Karpas-422 (cell line): ENCODE results near the gene IPCEF1. TPM values are rescaled to one million over a fixed set of nuclear protein-coding genes. Genes with fewer than 3 reads are reported as not detected.

Experiments
- DNase-seq: peaks from one replicate; pipeline ENCODE4 v3.0.0-alpha.2; 2015
- H2AFZ ChIP-seq: fragments of 200-600 bp; sonication (generic); 2 replicates; pipeline ENCODE4 v1.6.1; 2014; ENCODE audit warnings: antibody characterized with exemption, low read length, mixed read lengths
- H3K27ac ChIP-seq: fragments of 200-600 bp; sonication (generic); 2 replicates; pipeline ENCODE4 v1.5.1; 2014; ENCODE audit warnings: mild to moderate bottlenecking, low read length, moderate library complexity
- H3K27me3 ChIP-seq: fragments of 200-600 bp; sonication (generic); 2 replicates; pipeline ENCODE4 v1.6.1; 2014; ENCODE audit warnings: low read length, mixed read lengths
- H3K36me3 ChIP-seq: fragments of 200-600 bp; sonication (generic); 2 replicates; pipeline ENCODE4 v1.6.1; 2014; ENCODE audit warnings: low read length, mixed read lengths; ENCODE audit not compliant: insufficient read depth
- H3K4me1 ChIP-seq: fragments of 200-600 bp; sonication (generic); 2 replicates; pipeline ENCODE4 v1.6.1; 2014; ENCODE audit warnings: mild to moderate bottlenecking, low read length, mixed read lengths
- H3K4me2 ChIP-seq: fragments of 200-600 bp; sonication (generic); 2 replicates; pipeline ENCODE4 v1.6.1; 2014; ENCODE audit warnings: low read length, low read depth, mild to moderate bottlenecking; ENCODE audit not compliant: poor library complexity, severe bottlenecking
- H3K4me3 ChIP-seq: fragments of 200-600 bp; sonication (generic); 2 replicates; pipeline ENCODE4 v1.5.1; 2014; ENCODE audit warnings: mild to moderate bottlenecking, antibody characterized with exemption, low read length, mixed read lengths
- H3K79me2 ChIP-seq: fragments of 200-600 bp; sonication (generic); 2 replicates; pipeline ENCODE4 v1.6.1; 2014; ENCODE audit warnings: mild to moderate bottlenecking, low read length, mixed read lengths
- H3K9ac ChIP-seq: fragments of 200-600 bp; sonication (generic); 2 replicates; pipeline ENCODE4 v1.6.0; 2014; ENCODE audit warnings: low read length
- H3K9me2 ChIP-seq: fragments of 200-600 bp; sonication (generic), shearing (Covaris generic); replicated peaks from 2 replicates; pipeline ENCODE4 v1.6.0; 2014; ENCODE audit warnings: mild to moderate bottlenecking, low read length, moderate library complexity; ENCODE audit not compliant: insufficient read depth
- H3K9me3 ChIP-seq: fragments of 300-700, 200-600 bp; sonication (generic); 2 replicates; pipeline ENCODE4 v1.6.1; 2014; ENCODE audit warnings: low read length, mixed read lengths
- H4K20me1 ChIP-seq: fragments of 200-600 bp; sonication (generic); 2 replicates; pipeline ENCODE4 v1.6.1; 2014; ENCODE audit warnings: mild to moderate bottlenecking, antibody characterized with exemption, low read length, low read depth; ENCODE audit not compliant: insufficient read depth
- total RNA-seq: library from RNA; depleted of rRNA; stranded (reverse); fragments of >200 nt; shearing (Covaris generic); gene quantifications from 2 replicates; pipeline ENCODE4 v1.2.3, GENCODE V29; 2014; ENCODE audit warnings: low replicate concordance

IPCEF1 gene
- total RNA-seq, 1 experiment from 2014 or later, result not detected

DNA sequence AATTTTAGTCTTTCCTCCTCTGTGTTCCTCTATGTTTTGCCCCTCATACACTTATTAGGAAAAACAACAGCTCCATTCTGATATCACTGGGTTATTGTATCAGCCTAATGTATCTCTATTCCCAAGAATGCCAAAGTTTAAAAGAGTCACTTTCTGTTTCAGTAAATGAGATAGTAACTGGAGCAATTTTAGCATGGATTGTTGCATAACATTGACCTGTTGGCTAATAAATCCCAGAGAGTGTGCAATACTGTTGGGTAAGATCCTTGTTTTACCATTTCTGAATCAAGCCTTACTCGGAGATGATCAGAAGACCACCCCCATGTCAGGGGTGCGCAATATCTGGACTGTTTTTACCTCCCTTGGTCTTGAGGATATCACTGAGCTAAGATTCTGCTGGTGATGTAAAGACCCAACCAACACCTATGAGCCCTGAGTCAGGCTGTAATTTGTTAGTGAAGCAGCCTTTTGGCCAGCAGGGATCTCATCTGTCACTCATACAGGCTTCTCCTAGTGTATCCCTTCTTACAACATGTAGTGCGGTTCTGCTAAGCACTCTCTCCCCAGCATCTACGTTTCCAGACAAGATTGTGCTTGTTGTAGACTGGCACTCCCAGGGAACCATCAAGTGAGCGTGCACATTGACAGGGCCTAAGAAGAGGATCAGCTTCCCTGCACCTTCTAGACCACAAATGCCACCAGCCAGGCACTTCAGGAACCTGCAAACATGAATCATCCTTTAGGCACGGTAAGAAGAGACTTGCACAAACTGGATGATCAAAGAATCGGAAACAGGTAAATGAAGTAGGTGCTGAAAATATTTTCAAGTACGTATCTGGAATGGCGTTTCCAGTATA is 11.5 kb upstream of the IPCEF1 start:
- Histone ChIP-seq H3K9me2 (no peaks in the 10 kb centered on the region), H4K20me1 (no peaks in the 10 kb centered on the region), H3K4me1 (no peaks in the 10 kb centered on the region), H2AFZ (no peak overlapping the region), H3K27ac (no peak overlapping the region), H3K27me3 (no peaks in the 10 kb centered on the region), H3K4me2 (no peak overlapping the region), H3K9me3 (no peaks in the 10 kb centered on the region), H3K36me3 (no peaks in the 10 kb centered on the region), H3K4me3 (no peak overlapping the region), H3K9ac (no peak overlapping the region), H3K79me2 (no peaks in the 10 kb centered on the region)
- no peak for DNase-seq

DNA sequence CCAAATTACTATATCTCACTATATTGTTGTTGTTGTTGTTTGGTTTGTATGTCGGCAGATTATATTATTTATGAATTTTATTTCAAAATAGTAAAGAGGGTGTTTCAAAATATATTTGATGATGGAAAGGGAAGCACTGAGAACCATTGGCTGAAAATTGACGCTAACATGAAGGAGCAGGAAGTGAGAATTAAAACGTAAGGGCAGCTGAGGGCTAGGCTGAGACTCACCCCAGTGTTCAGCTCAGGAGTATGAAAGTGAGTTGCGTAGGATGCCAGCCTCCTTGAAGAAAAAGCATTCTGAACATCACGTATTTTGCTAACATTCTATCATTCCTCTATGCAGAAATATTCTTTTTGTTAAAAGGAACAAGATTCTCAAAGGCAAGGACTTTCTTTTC is 10.7 kb upstream of the IPCEF1 start:
- H3K36me3 ChIP-seq, result no peaks in the 10 kb centered on the region

DNA sequence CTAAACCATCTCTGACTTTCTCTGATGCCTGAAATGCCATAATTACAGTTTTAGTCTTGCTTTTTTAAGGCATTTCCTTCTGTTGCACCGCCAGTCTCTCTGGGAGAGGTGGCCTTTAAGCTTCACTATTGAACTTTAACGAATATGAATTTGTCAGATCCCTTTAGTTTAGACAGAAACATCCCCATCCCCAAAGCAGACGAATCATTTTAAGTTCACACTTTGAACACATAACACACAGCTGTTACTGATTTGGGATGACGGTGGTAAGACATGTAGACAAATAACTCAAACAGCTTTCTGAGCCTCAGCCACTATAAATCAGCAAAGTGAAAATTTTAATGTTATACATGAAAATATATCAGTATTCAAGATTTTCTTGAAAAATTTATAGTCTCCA is 7.2 kb upstream of the IPCEF1 start:
- no peak overlapping the region for H3K9ac ChIP-seq
- H2AFZ ChIP-seq, result no peak overlapping the region
- no peaks in the 10 kb centered on the region for H4K20me1 ChIP-seq
- no peaks in the 10 kb centered on the region for H3K9me2 ChIP-seq
- H3K4me2 ChIP-seq, result no peak overlapping the region
- H3K4me1 ChIP-seq, result peaks cover 10% of the 10 kb centered on the region
- H3K36me3 ChIP-seq, result no peaks in the 10 kb centered on the region
- DNase-seq, result no peak
- no peaks in the 10 kb centered on the region for H3K79me2 ChIP-seq
- H3K27me3 ChIP-seq, result no peaks in the 10 kb centered on the region
- H3K4me3 ChIP-seq, result no peak overlapping the region
- no peaks in the 10 kb centered on the region for H3K9me3 ChIP-seq
- H3K27ac ChIP-seq, result no peak overlapping the region

More for the DNA sequence above, 10.7 kb upstream of the IPCEF1 start:
- DNase-seq, result no peak
- Histone ChIP-seq H3K9ac (no peak overlapping the region), H3K79me2 (no peaks in the 10 kb centered on the region), H3K4me1 (no peaks in the 10 kb centered on the region), H3K9me3 (no peaks in the 10 kb centered on the region), H3K9me2 (no peaks in the 10 kb centered on the region), H3K4me2 (no peak overlapping the region), H4K20me1 (no peaks in the 10 kb centered on the region), H3K4me3 (no peak overlapping the region), H3K27ac (no peak overlapping the region), H2AFZ (no peak overlapping the region), H3K27me3 (no peaks in the 10 kb centered on the region)

DNA sequence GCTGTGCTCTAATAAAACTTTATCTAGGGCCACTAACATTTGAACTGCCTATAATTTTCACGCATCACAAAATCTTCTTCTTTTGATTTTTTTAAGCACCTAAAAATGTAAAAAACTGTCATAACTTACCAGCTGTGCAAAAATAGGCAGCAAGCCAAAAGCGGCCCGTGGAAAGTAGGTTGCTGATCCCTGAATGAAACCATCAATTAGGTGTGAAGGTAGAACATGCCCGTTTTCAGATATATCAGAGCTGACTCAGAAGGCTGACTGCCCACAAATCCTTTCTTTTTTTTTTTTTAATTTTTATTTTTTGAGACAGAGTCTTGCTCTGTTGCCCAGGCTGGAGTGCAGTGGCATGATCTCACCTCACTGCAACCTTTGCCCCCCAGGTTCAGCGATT is 4.9 kb upstream of the IPCEF1 start:
- H3K9me2 ChIP-seq, result no peaks in the 10 kb centered on the region
- no peaks in the 10 kb centered on the region for H3K79me2 ChIP-seq
- H3K27me3 ChIP-seq, result no peaks in the 10 kb centered on the region
- no peaks in the 10 kb centered on the region for H3K36me3 ChIP-seq
- no peak overlapping the region for H3K4me2 ChIP-seq
- H3K9ac ChIP-seq, result no peak overlapping the region
- peaks cover 17% of the 10 kb centered on the region for H3K4me1 ChIP-seq
- H3K9me3 ChIP-seq, result no peaks in the 10 kb centered on the region
- H3K4me3 ChIP-seq, result no peak overlapping the region
- H2AFZ ChIP-seq, result no peak overlapping the region
- no peaks in the 10 kb centered on the region for H4K20me1 ChIP-seq
- peak; percentile 47 for DNase-seq
- peak overlapping the region; percentile 27; the same call in 1 of the 2 replicates for H3K27ac ChIP-seq

DNA sequence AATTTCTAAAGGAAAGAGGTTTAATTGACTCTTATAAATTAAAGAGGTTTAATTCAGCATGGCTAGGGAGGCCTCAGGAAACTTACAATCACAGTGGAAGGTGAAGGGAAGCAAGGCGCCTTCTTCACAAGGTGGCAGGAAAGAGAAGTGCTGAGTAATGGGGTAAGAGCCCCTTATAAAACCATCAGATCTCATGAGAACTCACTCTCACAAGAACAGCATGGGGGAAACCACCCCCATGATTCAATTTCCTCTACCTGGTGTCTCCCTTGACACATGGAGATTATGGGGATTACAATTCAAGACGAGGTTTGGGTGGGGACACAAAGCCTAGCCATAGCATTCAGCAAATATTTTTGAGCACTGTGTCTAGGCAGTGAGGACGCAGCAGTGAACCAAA is 3.9 kb upstream of the IPCEF1 start:
- no peak overlapping the region for H3K4me3 ChIP-seq
- no peaks in the 10 kb centered on the region for H3K36me3 ChIP-seq
- no peak overlapping the region for H2AFZ ChIP-seq
- H4K20me1 ChIP-seq, result no peaks in the 10 kb centered on the region
- no peaks in the 10 kb centered on the region for H3K9me2 ChIP-seq
- H3K9ac ChIP-seq, result no peak overlapping the region
- DNase-seq, result no peak
- no peaks in the 10 kb centered on the region for H3K79me2 ChIP-seq
- peaks cover 24% of the 10 kb centered on the region for H3K4me1 ChIP-seq
- no peaks in the 10 kb centered on the region for H3K9me3 ChIP-seq
- H3K27ac ChIP-seq, result peak overlapping the region; percentile 27; the same call in 1 of the 2 replicates
- H3K27me3 ChIP-seq, result no peaks in the 10 kb centered on the region
- no peak overlapping the region for H3K4me2 ChIP-seq

DNA sequence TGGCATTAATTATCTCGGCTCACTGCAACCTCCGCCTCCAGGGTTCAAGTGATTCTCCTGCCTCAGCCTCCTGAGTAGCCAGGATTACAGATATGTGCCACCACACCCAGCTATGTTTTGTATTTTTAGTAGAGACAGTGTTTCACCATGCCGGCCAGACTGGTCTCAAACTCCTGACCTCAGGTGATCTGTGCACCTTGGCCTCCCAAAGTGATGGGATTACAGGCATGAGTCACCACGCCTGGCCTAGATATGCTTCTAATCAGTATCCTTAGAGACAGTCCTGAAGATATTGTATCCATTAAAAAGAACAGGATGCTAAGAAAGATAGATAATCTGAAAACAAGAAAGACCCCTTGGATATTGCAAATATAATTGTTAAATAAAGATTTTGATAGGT is 3.1 kb upstream of the IPCEF1 start:
- Histone ChIP-seq H3K4me2 (no peak overlapping the region), H3K9me3 (no peaks in the 10 kb centered on the region), H3K9ac (no peak overlapping the region), H3K9me2 (no peaks in the 10 kb centered on the region), H3K27ac (no peak overlapping the region), H2AFZ (no peak overlapping the region), H3K79me2 (no peaks in the 10 kb centered on the region), H4K20me1 (no peaks in the 10 kb centered on the region), H3K4me1 (peaks cover 24% of the 10 kb centered on the region), H3K27me3 (no peaks in the 10 kb centered on the region), H3K4me3 (no peak overlapping the region), H3K36me3 (no peaks in the 10 kb centered on the region)
- DNase-seq, result no peak

DNA sequence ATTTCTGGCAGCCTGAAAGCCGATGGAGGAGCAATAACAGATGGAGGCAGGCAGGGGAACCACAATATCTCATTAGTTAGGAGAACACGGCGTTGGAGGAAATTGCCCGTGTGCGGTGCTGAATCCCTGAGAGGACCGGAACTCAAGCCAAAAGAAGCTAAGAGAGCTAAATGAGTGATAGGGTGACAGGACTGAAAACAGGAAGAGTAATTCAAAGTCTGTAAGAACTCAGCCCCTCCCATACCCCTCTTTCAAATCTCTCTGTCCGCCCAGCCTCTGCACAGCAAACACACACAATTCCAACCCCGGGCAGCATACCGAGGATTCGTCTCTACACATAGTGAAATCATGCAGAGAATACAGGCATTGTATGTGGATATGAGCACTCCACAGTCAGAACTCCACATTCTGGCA is 2.6 kb upstream of the IPCEF1 start:
- Histone ChIP-seq H3K36me3 (no peaks in the 10 kb centered on the region), H3K9ac (no peak overlapping the region), H3K4me3 (no peak overlapping the region), H4K20me1 (no peaks in the 10 kb centered on the region), H3K79me2 (no peaks in the 10 kb centered on the region), H3K4me1 (peaks cover 24% of the 10 kb centered on the region), H2AFZ (no peak overlapping the region), H3K9me3 (no peaks in the 10 kb centered on the region), H3K27me3 (no peaks in the 10 kb centered on the region), H3K27ac (no peak overlapping the region), H3K4me2 (no peak overlapping the region), H3K9me2 (no peaks in the 10 kb centered on the region)
- DNase-seq, result no peak

DNA sequence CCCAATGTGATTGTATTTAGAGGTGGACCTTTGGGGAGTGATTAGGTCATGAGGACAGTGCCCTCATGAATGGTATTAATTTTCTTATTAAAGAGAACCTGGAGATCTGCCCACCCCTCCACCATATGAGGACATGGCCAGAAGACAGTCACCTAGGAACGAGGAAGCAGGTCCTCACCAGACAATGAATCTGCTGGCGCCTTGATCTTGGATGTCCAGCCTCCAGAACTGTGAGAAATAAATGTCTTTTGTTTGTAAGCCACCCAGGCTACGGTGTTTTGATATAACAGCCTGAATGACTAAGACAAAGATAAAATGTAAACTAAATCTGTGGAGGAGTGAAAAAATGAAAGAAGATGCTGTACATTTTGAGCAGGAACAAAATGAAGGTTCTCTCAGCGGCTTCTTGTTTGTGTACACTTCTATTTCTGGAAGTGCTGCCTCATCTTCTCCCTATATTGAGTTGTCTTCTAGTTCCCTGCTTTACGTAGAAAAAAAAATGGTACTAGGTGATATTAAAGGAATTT is 1.5 kb upstream of the IPCEF1 start:
- Histone ChIP-seq H3K9ac (no peak overlapping the region), H3K4me2 (no peak overlapping the region), H3K79me2 (no peaks in the 10 kb centered on the region), H3K27me3 (no peaks in the 10 kb centered on the region), H3K36me3 (no peaks in the 10 kb centered on the region), H2AFZ (no peak overlapping the region), H3K9me3 (no peaks in the 10 kb centered on the region), H3K27ac (no peak overlapping the region), H3K4me1 (peaks cover 24% of the 10 kb centered on the region), H3K9me2 (no peaks in the 10 kb centered on the region), H4K20me1 (no peaks in the 10 kb centered on the region), H3K4me3 (no peak overlapping the region)
- DNase-seq, result no peak
